Activated CD8-positive, alpha-beta memory T cell treated with anti-CD3 and anti-CD28 coated beads, Interleukin-2, amount 50 U/mL, for 24 hours (primary cell): ENCODE results near the gene HTR3C.
"Not testable (repeated sequence)": the region's sequence is repeated elsewhere in the genome, so short reads cannot be mapped to it uniquely, and the experiment has no call there.

ENCODE experiments used
- DNase-seq: peaks from one replicate; pipeline ENCODE4 v3.0.0-alpha.2; 2020; ENCODE audit errors: extremely low read depth

Gene HTR3C, protein sequence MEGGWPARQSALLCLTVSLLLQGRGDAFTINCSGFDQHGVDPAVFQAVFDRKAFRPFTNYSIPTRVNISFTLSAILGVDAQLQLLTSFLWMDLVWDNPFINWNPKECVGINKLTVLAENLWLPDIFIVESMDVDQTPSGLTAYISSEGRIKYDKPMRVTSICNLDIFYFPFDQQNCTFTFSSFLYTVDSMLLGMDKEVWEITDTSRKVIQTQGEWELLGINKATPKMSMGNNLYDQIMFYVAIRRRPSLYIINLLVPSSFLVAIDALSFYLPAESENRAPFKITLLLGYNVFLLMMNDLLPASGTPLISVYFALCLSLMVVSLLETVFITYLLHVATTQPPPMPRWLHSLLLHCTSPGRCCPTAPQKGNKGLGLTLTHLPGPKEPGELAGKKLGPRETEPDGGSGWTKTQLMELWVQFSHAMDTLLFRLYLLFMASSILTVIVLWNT

DNA sequence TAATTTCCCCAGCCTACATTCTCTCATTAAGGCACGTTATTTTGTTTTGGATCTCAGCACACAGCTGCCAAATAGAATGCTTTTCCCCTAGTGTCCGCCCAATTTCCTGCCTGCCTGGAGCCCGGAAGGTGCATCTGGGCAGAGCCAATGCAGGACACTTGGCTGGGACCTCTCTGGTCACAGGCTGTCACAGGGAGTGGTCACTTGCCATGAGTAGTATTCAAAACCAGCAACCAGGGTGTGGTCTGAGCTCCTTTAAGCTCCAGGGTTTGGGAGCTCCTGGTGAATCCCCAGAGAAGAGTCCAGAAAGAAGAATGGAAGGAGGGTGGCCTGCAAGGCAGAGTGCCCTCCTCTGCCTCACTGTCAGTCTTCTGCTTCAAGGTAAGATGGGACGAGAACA lies at the start of gene HTR3C:
HTR3C (plus strand) TSS at position 281 of the 400 bp plus-strand sequence; CDS start at position 315, 34 bp downstream.
- no peak for DNase-seq

- no peak for DNase-seq
These were observed 49.5 kb upstream of the HTR3C start for GRCh38 chr3:184003187-184003967.

- no peak for DNase-seq
These were observed 48.4 kb upstream of the HTR3C start for GRCh38 chr3:184004476-184004875.

- DNase-seq = no peak
These were observed 46.8 kb upstream of the HTR3C start for GRCh38 chr3:184005941-184006507.

DNA sequence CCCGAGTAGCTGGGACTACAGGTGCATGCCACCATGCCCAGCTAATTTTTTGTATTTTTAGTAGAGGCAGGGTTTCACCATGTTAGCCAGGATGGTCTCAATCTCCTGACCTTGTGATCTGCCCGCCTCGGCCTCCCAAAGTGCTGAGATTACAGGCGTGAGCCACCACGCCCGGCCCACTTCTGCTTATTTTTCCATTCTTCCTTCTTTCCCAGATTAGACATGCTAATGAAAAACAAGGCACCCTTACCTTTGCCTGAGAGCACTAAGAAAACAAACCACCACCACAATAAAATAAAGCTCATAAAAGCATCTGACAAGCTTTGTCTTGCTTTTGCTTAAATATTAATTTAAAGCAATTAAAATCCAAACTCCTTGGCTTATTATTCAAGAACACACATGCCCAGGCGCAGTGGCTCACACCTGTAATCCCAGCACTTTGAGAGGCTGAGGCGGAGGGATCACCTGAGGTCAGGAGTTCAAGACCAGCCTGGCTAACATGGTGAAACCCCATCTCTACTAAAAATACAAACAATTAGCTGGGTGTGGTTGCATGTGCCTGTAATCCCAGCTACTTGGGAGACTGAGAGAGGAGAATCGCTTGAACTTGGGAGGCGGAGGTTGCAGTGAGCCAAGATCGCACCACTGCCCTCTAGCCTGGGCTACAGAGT lies 45.6 kb upstream of the HTR3C start:
- DNase-seq = not testable (repeated sequence)

- DNase-seq = no peak
These were observed 44.7 kb upstream of the HTR3C start for GRCh38 chr3:184008161-184008560.

DNA sequence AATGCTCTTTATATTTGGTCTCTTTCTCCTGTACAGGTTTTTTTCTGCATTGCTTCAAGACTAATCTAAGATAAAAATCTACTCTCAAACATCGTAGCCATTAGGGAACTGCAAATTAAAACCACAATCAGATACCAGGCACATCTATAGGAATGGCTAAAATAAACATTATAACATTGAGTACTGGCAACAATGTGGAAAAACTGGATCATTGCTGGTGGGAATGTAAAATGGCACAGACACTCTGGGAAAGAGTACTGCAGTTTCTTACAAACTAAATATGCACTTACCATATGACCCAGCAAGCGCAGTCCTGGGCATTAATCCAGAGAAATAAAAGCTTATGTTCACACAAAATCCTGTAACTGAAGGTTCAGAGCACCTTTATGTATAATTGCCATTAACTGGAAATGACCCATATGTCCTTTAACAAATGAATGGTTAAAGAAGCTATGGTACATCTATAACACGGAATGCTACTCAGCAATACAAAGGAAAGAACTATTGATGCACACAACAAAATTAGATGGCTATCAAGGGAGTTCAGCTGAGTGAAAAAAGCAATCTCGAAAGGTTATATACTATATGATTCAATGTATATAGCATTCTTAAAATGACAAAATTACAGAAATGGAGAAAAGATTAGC lies 41.5 kb upstream of the HTR3C start:
- no peak for DNase-seq

- no peak for DNase-seq
These were observed 40.6 kb upstream of the HTR3C start for GRCh38 chr3:184011937-184012889.

DNA sequence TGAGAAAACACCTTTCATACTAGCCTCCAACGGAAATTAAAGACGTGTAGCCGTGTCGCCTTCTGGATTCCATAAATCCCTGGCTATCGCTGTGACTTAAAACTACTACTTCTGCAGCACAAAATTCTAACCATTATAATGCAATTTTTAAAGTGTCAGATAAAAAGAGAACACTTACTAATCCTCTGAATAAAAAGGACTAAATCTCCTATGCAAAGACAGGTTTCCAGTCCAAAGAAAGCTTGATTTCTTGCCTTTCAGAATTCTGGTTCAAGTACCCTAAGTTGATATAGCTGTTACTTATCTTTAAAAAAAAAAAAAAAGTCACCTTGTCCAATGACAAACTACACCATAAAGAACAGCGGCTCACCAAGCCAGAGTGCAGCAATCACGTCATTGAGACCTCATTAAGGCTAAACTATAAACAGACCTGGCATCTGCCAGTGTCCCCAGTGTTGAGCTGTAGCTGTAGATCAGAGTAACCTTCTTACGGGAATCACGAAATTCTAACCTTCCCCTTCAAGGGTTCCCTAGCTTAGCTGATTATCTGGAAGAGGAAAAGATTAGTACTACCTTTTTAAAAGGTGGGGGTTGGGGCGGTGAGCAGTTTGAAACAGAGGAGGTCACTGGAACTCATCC lies 37.3 kb upstream of the HTR3C start:
- no peak for DNase-seq

- no peak for DNase-seq
These were observed 36.7 kb upstream of the HTR3C start for GRCh38 chr3:184016169-184016570.

- no peak for DNase-seq
These were observed 35.8 kb upstream of the HTR3C start for GRCh38 chr3:184016811-184017671.

GRCh38 chr3:184017672-184018423 lies 35.0 kb upstream of the HTR3C start, which contains the start of gene ABCC5:
TSS of gene ABCC5 (minus strand) at chr3:184017884. CDS start at chr3:184014392, 3,492 bp downstream.
- peak; percentile 69 for DNase-seq

DNA sequence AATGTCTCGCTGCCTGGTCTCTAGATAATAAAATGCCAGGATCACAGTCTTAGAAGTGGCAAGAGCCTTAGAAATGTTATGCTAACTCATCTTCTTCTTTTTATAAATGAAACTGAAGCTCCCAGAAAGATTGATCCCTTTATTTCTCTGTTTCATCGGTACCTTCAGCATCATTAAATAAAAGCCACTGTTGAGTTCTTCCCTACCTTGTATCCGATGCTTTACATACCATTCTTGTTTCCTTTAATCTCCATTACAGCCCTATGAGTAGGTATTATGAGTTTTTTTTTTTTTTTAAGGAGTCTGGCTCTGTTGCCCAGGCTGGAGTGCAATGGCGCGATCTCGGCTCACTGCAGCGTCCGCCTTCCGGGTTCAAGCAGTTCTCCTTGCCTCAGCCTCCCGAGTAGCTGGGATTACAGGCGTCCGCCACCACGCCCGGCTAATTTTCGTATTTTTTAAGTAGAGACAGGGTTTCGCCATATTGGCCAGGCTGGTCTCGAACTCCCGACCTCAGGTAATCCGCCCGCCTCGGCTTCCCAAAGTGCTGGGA lies 34.3 kb upstream of the HTR3C start:
- no peak for DNase-seq

DNA sequence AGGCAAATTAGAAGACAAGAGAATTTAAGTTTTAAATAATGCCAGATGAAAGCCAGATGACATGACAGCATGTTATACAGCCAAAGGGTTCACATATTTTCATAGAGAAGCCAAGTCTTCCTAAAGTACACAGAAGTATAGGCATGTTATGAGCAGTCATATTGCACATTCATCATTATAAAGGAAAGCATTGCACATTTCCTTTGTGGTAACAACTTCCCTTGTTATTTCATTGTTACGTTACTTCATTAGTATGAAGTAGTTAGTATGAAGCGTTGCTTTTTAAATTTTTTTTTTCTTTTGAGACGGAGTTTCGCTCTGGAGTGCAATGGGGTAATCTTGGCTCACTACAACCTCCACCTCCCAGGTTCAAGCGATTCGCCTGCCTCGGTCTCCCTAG lies 30.5 kb upstream of the HTR3C start:
- no peak for DNase-seq

GRCh38 chr3:184025256-184025655 lies 27.6 kb upstream of the HTR3C start:
- DNase-seq = not testable (repeated sequence)

DNA sequence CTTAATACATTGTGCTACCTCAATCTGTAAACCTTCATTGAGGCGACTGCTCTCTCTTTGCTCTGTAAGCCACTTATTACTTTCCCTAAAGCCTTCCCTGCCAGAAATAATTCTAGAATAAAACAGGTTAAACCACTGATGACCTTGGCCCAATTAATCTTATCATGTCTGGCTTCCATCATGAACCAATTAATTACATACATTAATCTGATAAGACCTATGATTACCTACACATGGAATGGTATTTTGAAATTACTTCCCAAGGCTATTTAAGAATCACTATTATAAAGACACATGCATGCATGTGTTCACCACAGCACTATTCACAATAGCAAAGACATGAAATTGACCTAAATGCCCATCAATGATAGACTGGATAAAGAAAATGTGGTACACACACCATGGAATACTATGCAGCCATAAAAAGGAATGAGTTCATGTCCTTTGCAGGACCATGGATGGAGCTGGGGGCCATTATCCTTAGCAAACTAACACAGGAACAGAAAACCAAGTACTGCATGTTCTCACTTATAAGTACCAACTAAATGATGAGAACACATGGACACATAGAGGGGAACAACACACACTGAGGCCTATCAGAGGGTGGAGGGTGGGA lies 24.5 kb upstream of the HTR3C start:
- DNase-seq = not testable (repeated sequence)

- DNase-seq = no peak
These were observed 23.4 kb upstream of the HTR3C start for GRCh38 chr3:184029443-184029842.
